ENCODE results near the gene PDE4B.

GRCh38 chr1:66339944-66340343 is 547.2 kb downstream of the PDE4B start:
- TF ChIP-seq CTCF (IDR thresholded peaks at IDR 0.05) = no peak
- no peak for TF ChIP-seq POLR2A (IDR thresholded peaks at IDR 0.05)

All from esophagus squamous epithelium (tissue), 4 donors.